Measurements from ENCODE around the gene DNAAF5. TPM values are rescaled to one million over a fixed set of nuclear protein-coding genes. Genes with fewer than 3 reads are reported as not detected.
A peak's percentile ranks its signal among the peaks of the same experiment; 100 is the strongest.

DNAAF5 gene
- total RNA-seq, 3 donors from 2014 or later, result 14.1 to 29.8 (median 23.6) TPM

- Histone ChIP-seq H3K36me3 (peaks cover 9% of the 10 kb centered on the region), H3K9me3 (no peaks in the 10 kb centered on the region), H3K4me3 (no peak overlapping the region), H3K27ac (no peak overlapping the region), H3K27me3 (no peaks in the 10 kb centered on the region), H3K4me1 (no peaks in the 10 kb centered on the region)
- TF ChIP-seq POLR2AphosphoS5 (IDR thresholded peaks at IDR 0.05) (no peak), POLR2A (IDR thresholded peaks at IDR 0.05) (no peak), CTCF (IDR thresholded peaks at IDR 0.05) (no peak)
- peak in 1 of 2 donors; percentile 38 for DNase-seq (ENCODE audit: low spot score in 2 of 2)
- intact Hi-C loops (cut with DNase I; ENCODE audit: low total_unique reads), result no loop called here
These were observed 26.7 kb downstream of the DNAAF5 start for GRCh38 chr7:753190-753589.

GRCh38 chr7:754531-755412, 28.3 kb downstream of the DNAAF5 start:
- Histone ChIP-seq H3K36me3 (peaks cover 9% of the 10 kb centered on the region), H3K9me3 (no peaks in the 10 kb centered on the region), H3K4me1 (no peaks in the 10 kb centered on the region), H3K4me3 (no peak overlapping the region), H3K27ac (no peak overlapping the region), H3K27me3 (no peaks in the 10 kb centered on the region)
- DNase-seq (ENCODE audit: low spot score in 2 of 2), result peak in 1 of 2 donors; percentile 20
- TF ChIP-seq POLR2A (IDR thresholded peaks at IDR 0.05), result no peak
- TF ChIP-seq CTCF (IDR thresholded peaks at IDR 0.05), result no peak
- TF ChIP-seq POLR2AphosphoS5 (IDR thresholded peaks at IDR 0.05), result no peak
- intact Hi-C loops (cut with DNase I; ENCODE audit: low total_unique reads), result no loop called here

GRCh38 chr7:755413-755805, 28.9 kb downstream of the DNAAF5 start:
- no peaks in the 10 kb centered on the region for H3K4me1 ChIP-seq
- H3K27me3 ChIP-seq, result no peaks in the 10 kb centered on the region
- no peaks in the 10 kb centered on the region for H3K9me3 ChIP-seq
- TF ChIP-seq POLR2A (IDR thresholded peaks at IDR 0.05) (no peak), CTCF (IDR thresholded peaks at IDR 0.05) (no peak), POLR2AphosphoS5 (IDR thresholded peaks at IDR 0.05) (no peak)
- H3K36me3 ChIP-seq, result peaks cover 9% of the 10 kb centered on the region
- intact Hi-C loops (cut with DNase I; ENCODE audit: low total_unique reads), result no loop called here
- no peak overlapping the region for H3K4me3 ChIP-seq
- no peak overlapping the region for H3K27ac ChIP-seq
- DNase-seq (ENCODE audit: low spot score in 2 of 2), result peak in 1 of 2 donors; percentile 25

- TF ChIP-seq POLR2A (IDR thresholded peaks at IDR 0.05) (no peak), POLR2AphosphoS5 (IDR thresholded peaks at IDR 0.05) (no peak)
- H3K27me3 ChIP-seq, result no peaks in the 10 kb centered on the region
- H3K27ac ChIP-seq, result no peak overlapping the region
- no peak overlapping the region for H3K4me3 ChIP-seq
- peaks cover 9% of the 10 kb centered on the region for H3K36me3 ChIP-seq
- peak in 1 of 2 donors; percentile 35 for DNase-seq (ENCODE audit: low spot score in 2 of 2)
- no peaks in the 10 kb centered on the region for H3K9me3 ChIP-seq
- H3K4me1 ChIP-seq, result no peaks in the 10 kb centered on the region
- intact Hi-C loops (cut with DNase I; ENCODE audit: low total_unique reads), result no loop called here
These were observed 29.9 kb downstream of the DNAAF5 start for GRCh38 chr7:756231-756927.

GRCh38 chr7:756928-757560, 30.5 kb downstream of the DNAAF5 start:
- Histone ChIP-seq H3K4me1 (no peaks in the 10 kb centered on the region), H3K27me3 (no peaks in the 10 kb centered on the region), H3K36me3 (peaks cover 9% of the 10 kb centered on the region), H3K9me3 (no peaks in the 10 kb centered on the region), H3K4me3 (no peak overlapping the region), H3K27ac (no peak overlapping the region)
- intact Hi-C loops (cut with DNase I; ENCODE audit: low total_unique reads), result no loop called here
- peak in 1 of 2 donors; percentile 34 for DNase-seq (ENCODE audit: low spot score in 2 of 2)
- TF ChIP-seq POLR2AphosphoS5 (IDR thresholded peaks at IDR 0.05), result no peak
- TF ChIP-seq POLR2A (IDR thresholded peaks at IDR 0.05), result no peak
- no peak for TF ChIP-seq CTCF (IDR thresholded peaks at IDR 0.05)
